Lung microvascular endothelial cell (primary cell): ENCODE results near the gene RAET1E. TPM values are rescaled to one million over a fixed set of nuclear protein-coding genes. Genes with fewer than 3 reads are reported as not detected.
A peak's percentile ranks its signal among the peaks of the same experiment; 100 is the strongest.

Experiments
- DNase-seq, 2 donors: peaks; one replicate each; pipeline versions ENCODE4 v3.0.0 to v3.0.0-alpha.2; 2010; ENCODE audit warnings: low read depth in 2 of 2
- total RNA-seq: library from RNA; depleted of rRNA; stranded (reverse); fragments of >200 nt; gene quantifications from 2 replicates; pipeline ENCODE4 v1.2.1, GENCODE V29; 2014

The RAET1E gene
- total RNA-seq, 1 donor from 2014 or later = not detected

DNA sequence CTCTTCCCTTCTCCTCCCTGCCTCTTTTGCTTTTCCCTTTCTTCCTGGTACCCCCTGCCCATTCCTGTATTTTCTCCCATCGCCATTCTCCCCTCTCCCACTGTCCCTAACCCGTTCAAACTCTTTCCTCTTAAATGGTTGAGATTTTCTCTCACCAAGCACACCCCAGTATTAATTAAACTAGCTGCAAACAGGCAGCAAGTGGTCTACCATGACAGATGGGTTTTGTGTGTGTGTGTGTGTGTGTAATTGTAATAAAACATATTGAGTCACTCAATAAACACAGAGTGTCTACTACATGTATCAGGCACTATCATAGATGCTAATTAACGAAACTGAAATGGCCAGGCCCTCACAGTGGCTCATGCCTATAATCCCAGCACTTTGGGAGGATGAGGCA, 6.7 kb downstream of the RAET1E start:
- DNase-seq = no peak

DNA sequence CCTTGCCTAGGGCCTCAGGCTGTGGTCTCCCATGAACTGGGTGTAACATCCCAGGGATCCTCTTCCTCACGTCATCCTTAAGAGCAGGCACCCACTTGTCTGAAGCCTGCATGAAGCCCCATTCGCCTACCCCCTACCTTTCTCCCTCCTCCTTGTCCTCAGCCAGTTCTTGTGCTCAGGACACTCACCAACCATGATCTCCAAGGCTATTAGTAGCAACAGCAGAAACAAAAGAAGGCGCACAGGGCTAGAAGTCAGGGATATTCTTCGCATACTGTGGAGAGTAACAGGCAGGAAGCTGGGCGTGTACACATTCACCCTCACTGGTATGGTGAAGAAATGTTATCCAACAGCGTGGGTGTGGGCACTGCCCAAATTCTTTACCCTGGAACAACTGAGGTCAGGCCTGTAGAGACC, 7.3 kb downstream of the RAET1E start:
- DNase-seq = peak in 1 of 2 donors; percentile 19

- DNase-seq = peak in 1 of 2 donors; percentile 52
Observed at GRCh38 chr6:149889326-149889725, 8.6 kb downstream of the RAET1E start.

GRCh38 chr6:149888659-149889058, 9.3 kb downstream of the RAET1E start:
- no peak for DNase-seq

GRCh38 chr6:149888093-149888492, 9.8 kb downstream of the RAET1E start:
- DNase-seq = no peak

GRCh38 chr6:149887343-149887742, 10.6 kb downstream of the RAET1E start:
- no peak for DNase-seq

DNA sequence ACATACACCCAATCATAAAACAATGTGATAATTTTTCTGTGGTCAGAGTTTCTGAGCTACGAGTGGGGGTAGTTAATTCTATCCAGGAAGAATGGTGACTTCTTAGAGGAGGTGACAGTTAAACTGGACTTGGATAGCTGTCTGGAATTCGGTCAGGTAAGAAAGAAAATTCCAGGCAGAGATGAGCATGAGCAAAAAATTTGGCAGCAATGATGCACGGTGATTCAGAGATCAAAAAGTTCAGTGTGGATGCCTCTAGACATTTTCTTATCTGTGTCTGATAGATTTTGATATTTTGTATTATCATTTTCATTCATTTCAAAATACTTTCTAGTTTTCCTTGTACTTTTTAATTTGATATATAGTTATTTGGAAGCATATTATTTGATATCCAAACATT, 12.0 kb downstream of the RAET1E start:
- DNase-seq = no peak

DNA sequence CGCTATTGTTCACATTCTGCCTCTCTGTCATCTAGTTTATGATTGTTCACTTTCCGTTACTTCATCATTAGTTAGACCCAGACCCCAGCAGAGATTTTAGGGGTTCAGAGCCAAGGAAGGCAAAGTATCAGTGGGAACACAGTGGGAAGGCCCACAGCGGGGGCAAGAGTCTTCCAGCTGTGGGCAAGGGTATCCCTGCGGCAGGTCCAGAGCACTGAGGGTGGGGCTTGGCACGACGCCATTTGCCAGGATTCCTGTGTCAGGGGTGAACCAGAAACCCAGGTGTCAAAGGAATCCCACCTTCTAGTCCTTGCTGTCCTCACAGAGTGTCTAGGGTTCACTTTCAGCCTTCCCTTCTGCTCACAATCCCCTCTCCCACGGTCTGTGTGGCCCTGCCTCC, 13.3 kb downstream of the RAET1E start:
- DNase-seq = no peak

DNA sequence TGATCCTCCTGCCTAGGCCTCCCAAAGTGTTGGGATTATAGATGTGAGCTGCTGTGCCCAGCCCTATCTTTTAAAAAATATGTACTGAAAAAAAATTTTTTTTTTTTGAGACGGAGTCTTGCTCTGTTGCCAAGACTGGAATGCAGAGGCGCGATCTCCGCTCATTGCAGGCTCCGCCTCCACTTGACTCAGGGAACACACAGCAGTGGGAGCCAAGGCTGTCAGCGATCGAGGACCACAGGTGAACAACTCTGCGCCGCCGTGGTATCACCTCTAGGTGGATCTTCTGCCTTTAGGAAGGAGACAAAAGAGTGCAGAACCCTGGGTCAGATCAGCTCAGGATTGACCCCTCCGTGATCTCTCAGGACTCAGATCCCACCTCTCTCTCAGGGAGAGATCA, 13.7 kb downstream of the RAET1E start:
- no peak for DNase-seq

DNA sequence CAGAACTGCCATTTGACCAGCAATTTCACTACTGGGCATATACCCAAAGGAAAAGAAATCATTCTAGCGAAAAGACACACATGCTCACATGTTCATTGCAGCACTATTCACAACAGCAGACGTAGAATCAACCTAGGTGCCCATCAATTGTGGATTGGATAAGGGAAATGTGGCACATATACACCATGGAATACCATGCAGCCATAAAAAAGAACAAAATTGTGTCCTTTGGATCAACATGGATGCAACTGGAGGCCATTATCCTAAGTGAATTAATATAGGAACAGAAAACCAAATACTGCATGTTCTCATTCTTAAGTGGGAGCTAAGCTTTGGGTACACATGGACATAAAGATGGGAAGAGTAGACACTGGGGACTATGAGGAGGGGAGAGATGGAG, 16.1 kb downstream of the RAET1E start:
- DNase-seq = no peak

DNA sequence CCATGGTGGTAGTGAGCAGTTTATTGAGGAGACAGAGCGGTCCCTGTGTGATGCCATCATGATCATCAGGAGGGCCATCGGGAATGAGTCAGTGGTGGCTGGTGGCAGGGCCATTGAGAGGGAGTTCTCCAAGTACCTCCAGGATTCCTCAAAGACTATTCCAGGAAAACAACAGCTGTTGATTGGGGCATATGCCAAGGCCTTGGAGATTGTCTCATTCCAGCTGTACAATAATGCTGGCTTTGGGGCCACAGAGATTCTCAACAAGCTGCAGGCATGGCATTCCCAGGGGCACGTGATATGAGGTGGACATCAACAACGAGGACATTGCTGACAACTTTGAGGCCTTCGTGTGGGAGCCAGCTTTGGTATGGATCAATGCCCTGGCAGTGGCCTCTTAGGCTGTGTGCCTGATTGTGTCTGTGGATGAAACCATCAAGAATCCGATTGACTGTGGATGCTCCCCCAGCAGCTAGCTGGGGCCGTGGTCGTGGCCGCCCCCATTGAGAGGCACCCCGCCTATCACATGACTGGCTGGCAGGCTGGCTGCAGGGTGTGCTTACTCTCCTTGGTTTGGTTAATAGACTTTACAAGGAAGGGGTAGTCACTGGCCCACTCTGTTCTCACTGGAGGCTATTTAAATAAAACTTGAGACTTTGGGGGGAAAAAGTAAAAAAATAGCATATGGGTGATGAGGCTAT, 16.7 kb downstream of the RAET1E start:
- DNase-seq = no peak

- no peak for DNase-seq
Observed at GRCh38 chr6:149877659-149878058, 20.3 kb downstream of the RAET1E start.

- DNase-seq = no peak
Observed at GRCh38 chr6:149876241-149876933, 21.5 kb downstream of the RAET1E start.

- DNase-seq = no peak
Observed at GRCh38 chr6:149872233-149872632, 25.7 kb downstream of the RAET1E start.

- no peak for DNase-seq
Observed at GRCh38 chr6:149871182-149871581, 26.7 kb downstream of the RAET1E start.

DNA sequence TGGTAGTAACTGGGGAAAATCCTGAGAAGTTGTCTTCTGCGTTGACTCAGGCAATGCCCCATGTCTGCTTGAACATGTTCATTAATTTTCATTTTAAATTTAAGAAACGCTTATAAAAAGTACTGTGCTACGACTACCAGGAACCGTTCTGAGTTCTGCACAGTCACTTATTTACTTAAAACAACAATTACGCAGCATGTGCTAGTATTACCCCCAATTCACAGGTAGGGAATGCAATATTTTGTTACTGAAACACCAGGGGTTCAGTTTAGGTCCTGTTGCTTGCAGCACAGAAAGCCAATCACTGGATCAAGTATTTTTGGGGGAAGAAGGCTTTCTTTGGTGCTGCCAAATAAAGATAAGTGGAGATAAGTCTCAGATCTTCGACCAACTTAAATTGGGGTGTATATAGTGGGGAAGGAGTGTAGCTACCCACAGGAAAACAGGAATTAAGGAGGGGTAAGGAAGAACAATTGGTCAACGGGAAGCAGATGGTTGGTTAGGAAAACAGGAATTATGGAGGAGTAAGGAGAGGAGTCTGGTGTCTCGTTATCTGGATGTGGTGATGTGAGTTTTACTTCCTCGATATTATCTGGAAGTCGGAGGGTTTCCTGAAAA, 28.5 kb downstream of the RAET1E start:
- no peak for DNase-seq

- DNase-seq = no peak
Observed at GRCh38 chr6:149867876-149868640, 29.9 kb downstream of the RAET1E start.

DNA sequence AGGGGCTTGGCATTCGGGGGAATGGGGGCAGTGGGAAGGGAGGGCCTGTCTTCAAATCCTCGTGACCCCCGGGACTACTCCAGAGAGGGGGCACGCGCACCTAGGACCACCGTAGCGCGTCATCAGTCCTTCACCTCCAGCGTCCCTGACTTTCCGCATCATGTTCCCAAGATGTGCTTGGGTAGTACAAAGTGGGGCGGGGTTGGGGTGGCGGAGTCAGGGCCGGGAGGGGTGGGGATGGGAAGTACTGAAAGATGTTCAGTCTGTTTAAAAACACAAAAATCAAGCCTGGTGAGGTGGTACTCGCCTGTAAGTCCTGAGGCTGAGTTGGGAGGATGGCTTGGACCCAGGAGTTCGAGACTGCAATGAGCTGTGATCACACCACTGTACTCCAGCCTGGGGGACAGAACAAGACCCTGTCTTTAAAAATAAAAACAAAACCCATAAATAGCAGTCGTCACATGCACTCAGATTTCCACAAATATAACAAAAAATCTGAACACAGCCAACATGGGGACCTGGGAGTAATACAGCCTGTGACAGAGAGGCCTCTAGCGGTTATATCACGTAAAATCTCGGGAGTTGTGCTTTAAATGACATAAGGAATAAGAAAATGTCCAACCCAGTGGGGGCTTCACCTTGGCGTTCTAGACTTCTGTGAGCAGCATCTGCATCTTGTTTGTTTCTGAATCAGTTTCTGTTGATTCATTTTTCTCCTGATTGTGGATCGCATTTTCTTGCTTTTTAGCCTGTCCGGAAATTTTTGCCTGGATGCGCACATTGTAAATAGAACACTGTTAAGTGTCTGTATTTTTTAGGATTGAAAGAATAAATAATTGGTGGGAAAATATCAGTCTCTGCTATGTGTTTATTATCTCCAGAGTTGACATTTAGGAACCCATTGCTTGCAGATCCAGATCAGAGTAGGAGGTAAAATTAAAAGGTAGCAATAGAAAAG, 33.1 kb downstream of the RAET1E start:
- DNase-seq = peak; percentile 80 to 83

- DNase-seq = peak; percentile 86 to 87
Observed at GRCh38 chr6:149863698-149864577, 34.0 kb downstream of the RAET1E start, which contains the start of gene LRP11. Gene LRP11 (minus strand): TSS chr6:149864359. CDS start chr6:149864020, 339 bp downstream.
